GM19397 (cell line): ENCODE measurements around the gene YKT6.
"Not testable (repeated sequence)": the region's sequence is repeated elsewhere in the genome, so short reads cannot be mapped to it uniquely, and the experiment has no call there.

Source experiments
- ATAC-seq: cut with Tn5 transposase; IDR thresholded peaks from one replicate; pipeline ENCODE4 v1.9.1; 2021; ENCODE audit warnings: mild to moderate bottlenecking, moderate library complexity; ENCODE audit not compliant: unreplicated experiment

The YKT6 gene

GRCh38 chr7:44172352-44172751 lies 28.4 kb upstream of the YKT6 start:
- no peak for ATAC-seq

- no peak for ATAC-seq
These were observed 27.9 kb upstream of the YKT6 start for GRCh38 chr7:44172803-44173424.

GRCh38 chr7:44173911-44174693 lies 26.7 kb upstream of the YKT6 start:
- no peak for ATAC-seq

GRCh38 chr7:44174694-44174948 lies 26.2 kb upstream of the YKT6 start:
- ATAC-seq, result not testable (repeated sequence)

- no peak for ATAC-seq
These were observed 25.0 kb upstream of the YKT6 start for GRCh38 chr7:44175730-44176129.

- no peak for ATAC-seq
These were observed 24.3 kb upstream of the YKT6 start for GRCh38 chr7:44176486-44176885.

GRCh38 chr7:44177570-44178131 lies 23.1 kb upstream of the YKT6 start:
- ATAC-seq, result no peak

GRCh38 chr7:44180631-44181030 lies 20.1 kb upstream of the YKT6 start:
- ATAC-seq, result no peak

- ATAC-seq, result no peak
These were observed 18.0 kb upstream of the YKT6 start for GRCh38 chr7:44182827-44183226.

- no peak for ATAC-seq
These were observed 17.4 kb upstream of the YKT6 start for GRCh38 chr7:44183386-44183785.

- no peak for ATAC-seq
These were observed 16.4 kb upstream of the YKT6 start for GRCh38 chr7:44184206-44184872.

GRCh38 chr7:44184873-44185446 lies 15.8 kb upstream of the YKT6 start:
- ATAC-seq, result no peak

- ATAC-seq, result no peak
These were observed 15.0 kb upstream of the YKT6 start for GRCh38 chr7:44185729-44186128.

- ATAC-seq, result no peak
These were observed 14.0 kb upstream of the YKT6 start for GRCh38 chr7:44186736-44187135.

- ATAC-seq, result no peak
These were observed 13.0 kb upstream of the YKT6 start for GRCh38 chr7:44187636-44188416.

GRCh38 chr7:44188480-44189225 lies 12.1 kb upstream of the YKT6 start:
- ATAC-seq, result no peak

GRCh38 chr7:44189286-44189992 lies 11.3 kb upstream of the YKT6 start, which contains the start of gene GCK:
Gene GCK (minus strand): TSS chr7:44189439. CDS start chr7:44188953, 486 bp downstream.
- no peak for ATAC-seq

GRCh38 chr7:44189993-44190872 lies 10.5 kb upstream of the YKT6 start:
- ATAC-seq, result no peak
